OCI-LY1 (cell line): Measurements from ENCODE around the gene ANKRD24.

Experiments used
- H2AFZ ChIP-seq: fragments of 200-600 bp; sonication (generic), shearing (Covaris generic); 2 replicates; pipeline ENCODE4 v1.6.0; 2014; ENCODE audit warnings: antibody characterized with exemption, mild to moderate bottlenecking, low read length
- H3F3A ChIP-seq: fragments of 200-600 bp; sonication (generic), shearing (Covaris generic); 2 replicates; pipeline ENCODE4 v1.6.0; 2014; ENCODE audit warnings: mild to moderate bottlenecking, antibody characterized with exemption, low read length, moderate library complexity; ENCODE audit not compliant: insufficient read depth
- H3K27ac ChIP-seq: fragments of 200-600 bp; sonication (generic); 2 replicates; pipeline ENCODE4 v1.5.1; 2014; ENCODE audit warnings: low read length, mixed run types, mild to moderate bottlenecking, low read depth; ENCODE audit not compliant: poor library complexity, severe bottlenecking
- H3K27me3 ChIP-seq: fragments of 200-600 bp; sonication (generic); 2 replicates; pipeline ENCODE4 v1.6.0; 2014; ENCODE audit warnings: antibody characterized with exemption, mild to moderate bottlenecking, low read length, moderate library complexity; ENCODE audit not compliant: insufficient read depth
- H3K36me3 ChIP-seq: fragments of 200-600 bp; sonication (generic); 2 replicates; pipeline ENCODE4 v1.6.1; 2014; ENCODE audit warnings: mild to moderate bottlenecking, antibody characterized with exemption, low read length, moderate library complexity, mixed read lengths; ENCODE audit not compliant: insufficient read depth
- H3K4me1 ChIP-seq: fragments of 200-600 bp; sonication (generic); 2 replicates; pipeline ENCODE4 v1.5.1; 2014; ENCODE audit warnings: mild to moderate bottlenecking, low read length, moderate library complexity; ENCODE audit not compliant: insufficient read depth, severe bottlenecking
- H3K4me2 ChIP-seq: fragments of 200-600 bp; sonication (generic), shearing (Covaris generic); 2 replicates; pipeline ENCODE4 v1.6.1; 2014; ENCODE audit warnings: low read length
- H3K4me3 ChIP-seq: fragments of 200-600 bp; sonication (generic); 2 replicates; pipeline ENCODE4 v1.5.1; 2014; ENCODE audit warnings: low read length, low read depth, mild to moderate bottlenecking, mixed read lengths; ENCODE audit not compliant: poor library complexity, severe bottlenecking
- H3K79me2 ChIP-seq: fragments of 200-600 bp; shearing (Covaris generic); 2 replicates; pipeline ENCODE4 v1.6.1; 2016; ENCODE audit warnings: mixed run types, low read length, mixed read lengths; ENCODE audit not compliant: insufficient read depth
- H3K9ac ChIP-seq: fragments of 200-600 bp; sonication (generic), shearing (Covaris generic); 2 replicates; pipeline ENCODE4 v1.6.1; 2014; ENCODE audit warnings: mild to moderate bottlenecking, low read length, mixed read lengths
- H3K9me2 ChIP-seq: fragments of 200-600 bp; sonication (generic), shearing (Covaris generic); 2 replicates; pipeline ENCODE4 v1.6.1; 2014; ENCODE audit warnings: low read depth, mild to moderate bottlenecking, low read length, mixed read lengths
- H3K9me3 ChIP-seq: fragments of 200-600 bp; shearing (Covaris generic); 2 replicates; pipeline ENCODE4 v1.6.1; 2014; ENCODE audit warnings: low read length, mixed read lengths
- H4K20me1 ChIP-seq: fragments of 200-600 bp; sonication (generic), shearing (Covaris generic); 2 replicates; pipeline ENCODE4 v1.6.0; 2016; ENCODE audit warnings: mild to moderate bottlenecking, low read length; ENCODE audit not compliant: insufficient read depth
- CTCF ChIP-seq: fragments of 200-600 bp; sonication (generic), shearing (Covaris generic); IDR thresholded peaks from 2 replicates; pipeline ENCODE4 v1.5.1; 2017; ENCODE audit warnings: mild to moderate bottlenecking, antibody characterized with exemption, low read length, moderate library complexity, mixed read lengths
- EZH2 ChIP-seq: fragments of 200-600 bp; sonication (generic), shearing (Covaris generic); IDR thresholded peaks from 2 replicates; pipeline ENCODE4 v1.8.0; 2017; ENCODE audit warnings: borderline replicate concordance, mixed run types, mild to moderate bottlenecking, antibody characterized with exemption, low read length, moderate library complexity, mixed read lengths

The ANKRD24 gene

GRCh38 chr19:4220188-4220587 is 37.7 kb downstream of the ANKRD24 start:
- no peak overlapping the region for H3K27ac ChIP-seq
- H4K20me1 ChIP-seq = no peaks in the 10 kb centered on the region
- H3K27me3 ChIP-seq = peaks cover 3% of the 10 kb centered on the region; the same call in 1 of the 2 replicates
- H3F3A ChIP-seq = no peaks in the 10 kb centered on the region
- H3K9me3 ChIP-seq = no peaks in the 10 kb centered on the region
- H3K79me2 ChIP-seq = no peaks in the 10 kb centered on the region
- H3K4me1 ChIP-seq = no peaks in the 10 kb centered on the region
- H3K36me3 ChIP-seq = no peaks in the 10 kb centered on the region
- no peaks in the 10 kb centered on the region for H3K9me2 ChIP-seq
- no peak overlapping the region for H3K9ac ChIP-seq
- no peak overlapping the region for H3K4me3 ChIP-seq
- H2AFZ ChIP-seq = no peak overlapping the region
- no peak overlapping the region for H3K4me2 ChIP-seq
- TF ChIP-seq EZH2 (no peak), CTCF (no peak)

GRCh38 chr19:4224470-4224869 is 42.0 kb downstream of the ANKRD24 start:
- Histone ChIP-seq H4K20me1 (no peaks in the 10 kb centered on the region), H3K27me3 (no peaks in the 10 kb centered on the region; the same call in 1 of the 2 replicates)

GRCh38 chr19:4225885-4226284 is 43.4 kb downstream of the ANKRD24 start:
- Histone ChIP-seq H3K4me1 (no peaks in the 10 kb centered on the region), H3K9me2 (no peaks in the 10 kb centered on the region), H3K36me3 (no peaks in the 10 kb centered on the region), H3F3A (no peaks in the 10 kb centered on the region), H3K4me2 (no peak overlapping the region), H3K9ac (no peak overlapping the region), H3K27ac (no peak overlapping the region), H2AFZ (no peak overlapping the region), H4K20me1 (no peaks in the 10 kb centered on the region), H3K9me3 (no peaks in the 10 kb centered on the region), H3K4me3 (no peak overlapping the region), H3K27me3 (no peaks in the 10 kb centered on the region; the same call in 1 of the 2 replicates), H3K79me2 (no peaks in the 10 kb centered on the region)
- no peak for TF ChIP-seq EZH2
- TF ChIP-seq CTCF = no peak

More at GRCh38 chr19:4224470-4224869, 42.0 kb downstream of the ANKRD24 start:
- Histone ChIP-seq H3K36me3 (no peaks in the 10 kb centered on the region), H3K79me2 (no peaks in the 10 kb centered on the region), H3K9ac (no peak overlapping the region), H2AFZ (no peak overlapping the region), H3K4me2 (no peak overlapping the region), H3K27ac (no peak overlapping the region), H3K4me1 (no peaks in the 10 kb centered on the region), H3F3A (no peaks in the 10 kb centered on the region), H3K9me3 (no peaks in the 10 kb centered on the region), H3K9me2 (no peaks in the 10 kb centered on the region), H3K4me3 (no peak overlapping the region)
- TF ChIP-seq CTCF = no peak
